GM12878 (cell line): ENCODE measurements around the gene HAPSTR1. TPM values are rescaled to one million over a fixed set of nuclear protein-coding genes. Genes with fewer than 3 reads are reported as not detected.
A peak's percentile ranks its signal among the peaks of the same experiment; 100 is the strongest.

ENCODE experiments used
- ATAC-seq: fragments of 200-7000 bp; cut with Tn5 transposase; 3 replicates; pipeline ENCODE4 v1.9.1; 2020; ENCODE audit warnings: mild to moderate bottlenecking, moderate library complexity
- BruUV-seq: library from RNA; stranded (reverse); fragments of 400-500 nt; replicated peaks from 2 replicates; lab custom pipeline; 2021; lab: Mats Ljungman, UMichigan
- CTCF ChIA-PET: fragments of 300-600 bp; sonication (Branson Sonifier 250); formaldehyde crosslinking; extraction: SDS; loops from one replicate; lab custom pipeline; 2021; ENCODE audit warnings: inconsistent platforms; lab: Yijun Ruan, JAX
- POLR2A ChIA-PET: fragments of 350-600 bp; formaldehyde crosslinking; extraction: SDS; loops from one replicate; lab custom pipeline; 2021; ENCODE audit warnings: inconsistent platforms; lab: Charles Lee
- RAD21 ChIA-PET: fragments of 300-600 bp; sonication (Branson Sonifier 250); formaldehyde crosslinking; loops from one replicate; lab custom pipeline; 2023; ENCODE audit warnings: antibody characterized with exemption; ENCODE audit not compliant: unreplicated experiment; lab: Charles Lee
- SMC1A ChIA-PET: fragments of 300-600 bp; sonication (Branson Sonifier 250); formaldehyde crosslinking; loops from one replicate; lab custom pipeline; 2023; ENCODE audit not compliant: unreplicated experiment, uncharacterized antibody; lab: Charles Lee
- DNase-seq: peaks from one replicate; pipeline ENCODE4 v3.0.0-alpha.2; 2011; ENCODE audit warnings: low read depth, low spot score
- FAIRE-seq: peaks from 3 replicates; lab custom pipeline; 2011; peaks lifted over from hg19 to GRCh38; lab: Jason Lieb, UNC
- H2AFZ ChIP-seq: 2 replicates; pipeline ENCODE4 v1.6.0; 2011; ENCODE audit warnings: low read depth, low read length, control low read depth; ENCODE audit not compliant: control insufficient read depth
- H3K27ac ChIP-seq: 2 replicates; pipeline ENCODE4 v1.5.1; 2011; ENCODE audit warnings: control low read depth; ENCODE audit not compliant: control insufficient read depth, insufficient read depth
- H3K27me3 ChIP-seq, 2 experiments: replicated peaks in 1 of 2; 2 replicates each; pipeline versions ENCODE4 v1.6.0 to v1.6.1; 2011; ENCODE audit warnings: low read length in 1 of 2; ENCODE audit not compliant: control insufficient read depth in 2 of 2, insufficient read depth in 2 of 2
- H3K36me3 ChIP-seq, 2 experiments: 2 replicates each; pipeline ENCODE4 v1.5.1; 2011; ENCODE audit warnings: low read length in 1 of 2; ENCODE audit not compliant: control insufficient read depth in 2 of 2, insufficient read depth in 2 of 2
- H3K4me1 ChIP-seq: 2 replicates; pipeline ENCODE4 v1.6.1; 2011; ENCODE audit warnings: mild to moderate bottlenecking, low read length, moderate library complexity, mixed read lengths; ENCODE audit not compliant: control insufficient read depth, insufficient read depth
- H3K4me2 ChIP-seq: 2 replicates; pipeline ENCODE4 v1.6.0; 2011; ENCODE audit warnings: control low read depth; ENCODE audit not compliant: control insufficient read depth, insufficient read depth
- H3K4me3 ChIP-seq: fragments of 200-600 bp; sonication (generic); 2 replicates; pipeline ENCODE4 v1.5.1; 2016
- H3K79me2 ChIP-seq: 2 replicates; pipeline ENCODE4 v1.6.0; 2011; ENCODE audit warnings: low read length; ENCODE audit not compliant: control insufficient read depth, insufficient read depth
- H3K9ac ChIP-seq: 2 replicates; pipeline ENCODE4 v1.8.0; 2011; ENCODE audit warnings: low read length, control low read depth, mixed read lengths; ENCODE audit not compliant: control insufficient read depth, insufficient read depth
- H3K9me3 ChIP-seq: replicated peaks from 3 replicates; pipeline ENCODE4 v1.5.1; 2011; ENCODE audit warnings: mild to moderate bottlenecking, low read length; ENCODE audit not compliant: control insufficient read depth, insufficient read depth
- H4K20me1 ChIP-seq: 2 replicates; pipeline ENCODE4 v1.6.0; 2011; ENCODE audit not compliant: control insufficient read depth, insufficient read depth
- CEBPB ChIP-seq, 2 experiments: fragments of 150-350 bp in 1 of 2; IDR thresholded peaks; 2 replicates each; pipeline ENCODE4 v1.6.1; 2012 to 2014; ENCODE audit warnings: low read depth in 2 of 2, low read length in 2 of 2, borderline replicate concordance in 1 of 2, inconsistent platforms in 1 of 2
- POLR2AphosphoS5 ChIP-seq: IDR thresholded peaks from 2 replicates; pipeline ENCODE4 v1.6.1; 2011; ENCODE audit warnings: mild to moderate bottlenecking, low read length, inconsistent platforms
- RAD51 ChIP-seq: fragments of 450-650 bp; IDR thresholded peaks from 2 replicates; pipeline ENCODE4 v1.6.1; 2016; ENCODE audit warnings: moderate library complexity, mild to moderate bottlenecking, inconsistent platforms
- RFX5 ChIP-seq: IDR thresholded peaks from 2 replicates; pipeline ENCODE4 v1.6.1; 2011; ENCODE audit warnings: low read depth, low read length, improper control_type of control experiment
- WGBS: methylation state at CpG from one replicate; pipeline ENCODE4 v1.1.6; 2016; ENCODE audit warnings: low lambda C conversion rate; ENCODE audit not compliant: insufficient replicate concordance, insufficient coverage; ENCODE audit errors: missing lambda C conversion rate; 5-methylcytosine and 5-hydroxymethylcytosine counted together
- in situ Hi-C: fragments of 300-500 bp; cut with MboI; formaldehyde crosslinking; loops from 9 replicates; pipeline ENCODE4 v1.14.3; 2018; ENCODE audit warnings: mixed read lengths
- intact Hi-C: fragments of 100-400 bp; cut with micrococcal nuclease; formaldehyde crosslinking; loops from one replicate; pipeline ENCODE4 v1.14.2; 2022; ENCODE audit not compliant: unreplicated experiment
- polyA plus RNA-seq, 11 experiments: library from polyadenylated mRNA; depleted of rRNA in 4 of 11; unstranded in 6 of 11; stranded (reverse) in 5 of 11; fragments of >200 nt; fragmentation: Nextera tagmentation in 4 of 11; fragmentation: Illumina TruSeq in 1 of 11; extraction: Ambion mirVana in 4 of 11; extraction: Trizol in 1 of 11; gene quantifications; 1 replicate in 1 of 11; 2 replicates in 10 of 11; pipeline versions ENCODE4 v1.2.1 to v1.2.3, GENCODE V29; 2011 to 2016; ENCODE audit warnings: inconsistent platforms in 2 of 11, missing spikeins in 2 of 11, low read depth in 1 of 11
- total RNA-seq, 4 experiments: library from RNA; depleted of rRNA in 3 of 4; stranded (reverse); fragments of >200 nt in 3 of 4; fragmentation: Illumina TruSeq in 1 of 4; extraction: Trizol in 1 of 4; gene quantifications; 2 replicates each; pipeline versions ENCODE4 v1.2.1 to v1.2.3, GENCODE V29; 2013 to 2021
- TF ChIP-seq, protein P1 (sequence below): fragments of 450-650 bp; IDR thresholded peaks from 2 replicates; pipeline ENCODE4 v1.6.1; 2017; ENCODE audit warnings: mild to moderate bottlenecking, moderate library complexity

HAPSTR1 gene
- total and polyA plus RNA-seq, 10 of the 15 experiments (the other 5 are each of a cell fraction or from before 2014, with no cell fraction given), result 8.7 to 52.5 (median 23.1) TPM

DNA sequence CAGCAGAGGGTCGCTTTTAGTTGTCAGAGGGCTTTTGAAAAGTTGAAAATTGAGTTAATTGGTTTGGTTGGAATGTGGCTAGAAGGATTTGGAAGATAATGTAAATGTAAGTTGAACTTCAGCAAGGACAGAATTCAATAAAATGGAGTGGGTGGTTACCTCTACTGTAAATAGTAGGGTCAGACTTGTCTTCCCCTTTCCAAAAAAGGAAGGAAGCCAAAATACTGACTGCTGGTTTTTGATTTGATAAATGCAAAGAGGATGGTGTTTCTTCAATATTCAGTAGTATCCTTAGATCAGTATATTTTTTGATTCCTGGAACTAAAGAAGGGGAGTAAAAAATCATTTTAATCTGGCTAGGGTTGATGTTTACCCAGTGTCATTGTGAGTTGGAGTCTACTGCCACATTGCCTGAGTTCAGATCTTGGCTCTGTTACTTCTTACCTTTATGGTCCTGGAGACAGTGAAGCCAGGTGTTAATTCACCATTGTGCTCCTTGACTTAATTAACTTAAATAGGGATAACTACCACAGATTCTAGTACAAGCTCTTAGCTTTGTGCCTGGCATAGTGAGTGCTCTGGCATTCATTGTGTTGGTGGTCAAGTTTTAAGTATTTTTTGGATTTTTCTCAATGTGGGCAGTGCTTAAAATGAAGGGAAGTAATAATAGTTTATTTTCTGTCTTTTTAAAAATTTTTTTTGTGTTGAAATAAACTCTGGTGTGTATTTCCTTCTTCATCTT lies 4.4 kb downstream of the HAPSTR1 start:
- H3K4me2 ChIP-seq, result peak overlapping the region; percentile 91
- peaks cover 95% of the 10 kb centered on the region for H3K79me2 ChIP-seq
- peaks cover 15% of the 10 kb centered on the region for H4K20me1 ChIP-seq
- no peaks in the 10 kb centered on the region for H3K9me3 ChIP-seq
- CTCF ChIA-PET, result interaction anchor here (1.9 to 7.9 kb wide), 2 partner anchors 15 to 39 kb away, joined by 4 to 33 read pairs; no protein-coding TSS in a partner anchor
- RAD21 ChIA-PET, result interaction anchor here (0.9 kb wide), 1 partner anchor 29 kb away, joined by 3 read pairs; no protein-coding TSS in a partner anchor
- SMC1A ChIA-PET, result interaction anchor here (1.0 to 7.6 kb wide), 3 partner anchors 30 to 49 kb away, joined by 3 to 44 read pairs (median 9); no protein-coding TSS in a partner anchor
- intact Hi-C loops, result no loop called here
- peak overlapping the region; percentile 51 for H3K4me3 ChIP-seq
- TF ChIP-seq POLR2AphosphoS5 (peak; percentile 37; the same call in 1 of the 2 replicates), RFX5 (no peak), CEBPB (IDR thresholded peaks at IDR 0.05; ENCODE audit: borderline replicate concordance in 1 of 2, low read depth in 2 of 2, low read length in 2 of 2) (no peak), RAD51 (no peak)
- TF ChIP-seq, protein P1, sequence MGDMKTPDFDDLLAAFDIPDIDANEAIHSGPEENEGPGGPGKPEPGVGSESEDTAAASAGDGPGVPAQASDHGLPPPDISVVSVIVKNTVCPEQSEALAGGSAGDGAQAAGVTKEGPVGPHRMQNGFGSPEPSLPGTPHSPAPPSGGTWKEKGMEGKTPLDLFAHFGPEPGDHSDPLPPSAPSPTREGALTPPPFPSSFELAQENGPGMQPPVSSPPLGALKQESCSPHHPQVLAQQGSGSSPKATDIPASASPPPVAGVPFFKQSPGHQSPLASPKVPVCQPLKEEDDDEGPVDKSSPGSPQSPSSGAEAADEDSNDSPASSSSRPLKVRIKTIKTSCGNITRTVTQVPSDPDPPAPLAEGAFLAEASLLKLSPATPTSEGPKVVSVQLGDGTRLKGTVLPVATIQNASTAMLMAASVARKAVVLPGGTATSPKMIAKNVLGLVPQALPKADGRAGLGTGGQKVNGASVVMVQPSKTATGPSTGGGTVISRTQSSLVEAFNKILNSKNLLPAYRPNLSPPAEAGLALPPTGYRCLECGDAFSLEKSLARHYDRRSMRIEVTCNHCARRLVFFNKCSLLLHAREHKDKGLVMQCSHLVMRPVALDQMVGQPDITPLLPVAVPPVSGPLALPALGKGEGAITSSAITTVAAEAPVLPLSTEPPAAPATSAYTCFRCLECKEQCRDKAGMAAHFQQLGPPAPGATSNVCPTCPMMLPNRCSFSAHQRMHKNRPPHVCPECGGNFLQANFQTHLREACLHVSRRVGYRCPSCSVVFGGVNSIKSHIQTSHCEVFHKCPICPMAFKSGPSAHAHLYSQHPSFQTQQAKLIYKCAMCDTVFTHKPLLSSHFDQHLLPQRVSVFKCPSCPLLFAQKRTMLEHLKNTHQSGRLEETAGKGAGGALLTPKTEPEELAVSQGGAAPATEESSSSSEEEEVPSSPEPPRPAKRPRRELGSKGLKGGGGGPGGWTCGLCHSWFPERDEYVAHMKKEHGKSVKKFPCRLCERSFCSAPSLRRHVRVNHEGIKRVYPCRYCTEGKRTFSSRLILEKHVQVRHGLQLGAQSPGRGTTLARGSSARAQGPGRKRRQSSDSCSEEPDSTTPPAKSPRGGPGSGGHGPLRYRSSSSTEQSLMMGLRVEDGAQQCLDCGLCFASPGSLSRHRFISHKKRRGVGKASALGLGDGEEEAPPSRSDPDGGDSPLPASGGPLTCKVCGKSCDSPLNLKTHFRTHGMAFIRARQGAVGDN, result no peak
- BruUV-seq, result no TSS peak
- H3K27ac ChIP-seq, result no peak overlapping the region
- H2AFZ ChIP-seq, result no peak overlapping the region
- ATAC-seq (no peak), FAIRE-seq (no peak), DNase-seq (no peak)
- H3K27me3 ChIP-seq, result no peaks in the 10 kb centered on the region
- in situ Hi-C loops, result no loop called here
- 92% methylated on average over 1 of the region's 1 CpG for WGBS
- peaks cover 0 to 3% of the 10 kb centered on the region in 2 experiments; a peak in 1 of 4 replicates for H3K36me3 ChIP-seq
- H3K4me1 ChIP-seq, result peaks cover 17% of the 10 kb centered on the region
- H3K9ac ChIP-seq, result no peak overlapping the region
- POLR2A ChIA-PET, result interaction anchor here (0.5 to 1.7 kb wide), 2 partner anchors 15 to 38 kb away, joined by 5 to 7 read pairs; no protein-coding TSS in a partner anchor
